ENCODE data around the gene NPAS3.

The NPAS3 gene

GRCh38 chr14:33836203-33836899, 897.7 kb downstream of the NPAS3 start:
- Histone ChIP-seq H3K4me1 (ENCODE audit: insufficient read depth, low read length) (peaks cover 5% of the 10 kb centered on the region), H4K20me1 (ENCODE audit: insufficient read depth, low read length) (no peaks in the 10 kb centered on the region), H3K27me3 (ENCODE audit: insufficient read depth, low read length, poor library complexity) (no peaks in the 10 kb centered on the region), H3K4me3 (ENCODE audit: low read depth in 1 of 2, low read length in 2 of 2) (no peak overlapping the region), H3K79me2 (ENCODE audit: insufficient read depth, low read length) (no peaks in the 10 kb centered on the region), H3K9me3 (ENCODE audit: insufficient read depth, low read length, severe bottlenecking) (no peaks in the 10 kb centered on the region), H2AFZ (ENCODE audit: low read depth, low read length) (no peak overlapping the region), H3K36me3 (ENCODE audit: insufficient read depth, low read length) (no peaks in the 10 kb centered on the region), H3K4me2 (ENCODE audit: insufficient read depth, low read length) (no peak overlapping the region), H3K9ac (ENCODE audit: low read depth, low read length) (no peak overlapping the region), H3K27ac (ENCODE audit: low read length) (no peak overlapping the region)
- TF ChIP-seq EZH2 (IDR thresholded peaks at IDR 0.05; ENCODE audit: borderline replicate concordance, low read depth, low read length, severe bottlenecking), result no peak
- TF ChIP-seq, protein P1, sequence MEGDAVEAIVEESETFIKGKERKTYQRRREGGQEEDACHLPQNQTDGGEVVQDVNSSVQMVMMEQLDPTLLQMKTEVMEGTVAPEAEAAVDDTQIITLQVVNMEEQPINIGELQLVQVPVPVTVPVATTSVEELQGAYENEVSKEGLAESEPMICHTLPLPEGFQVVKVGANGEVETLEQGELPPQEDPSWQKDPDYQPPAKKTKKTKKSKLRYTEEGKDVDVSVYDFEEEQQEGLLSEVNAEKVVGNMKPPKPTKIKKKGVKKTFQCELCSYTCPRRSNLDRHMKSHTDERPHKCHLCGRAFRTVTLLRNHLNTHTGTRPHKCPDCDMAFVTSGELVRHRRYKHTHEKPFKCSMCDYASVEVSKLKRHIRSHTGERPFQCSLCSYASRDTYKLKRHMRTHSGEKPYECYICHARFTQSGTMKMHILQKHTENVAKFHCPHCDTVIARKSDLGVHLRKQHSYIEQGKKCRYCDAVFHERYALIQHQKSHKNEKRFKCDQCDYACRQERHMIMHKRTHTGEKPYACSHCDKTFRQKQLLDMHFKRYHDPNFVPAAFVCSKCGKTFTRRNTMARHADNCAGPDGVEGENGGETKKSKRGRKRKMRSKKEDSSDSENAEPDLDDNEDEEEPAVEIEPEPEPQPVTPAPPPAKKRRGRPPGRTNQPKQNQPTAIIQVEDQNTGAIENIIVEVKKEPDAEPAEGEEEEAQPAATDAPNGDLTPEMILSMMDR (IDR thresholded peaks at IDR 0.05; ENCODE audit: borderline replicate concordance, extremely low read depth, low read length, poor library complexity, severe bottlenecking), result no peak
- DNase-seq (no peak), ATAC-seq (ENCODE audit: insufficient read depth, low read depth) (no peak)

DNA sequence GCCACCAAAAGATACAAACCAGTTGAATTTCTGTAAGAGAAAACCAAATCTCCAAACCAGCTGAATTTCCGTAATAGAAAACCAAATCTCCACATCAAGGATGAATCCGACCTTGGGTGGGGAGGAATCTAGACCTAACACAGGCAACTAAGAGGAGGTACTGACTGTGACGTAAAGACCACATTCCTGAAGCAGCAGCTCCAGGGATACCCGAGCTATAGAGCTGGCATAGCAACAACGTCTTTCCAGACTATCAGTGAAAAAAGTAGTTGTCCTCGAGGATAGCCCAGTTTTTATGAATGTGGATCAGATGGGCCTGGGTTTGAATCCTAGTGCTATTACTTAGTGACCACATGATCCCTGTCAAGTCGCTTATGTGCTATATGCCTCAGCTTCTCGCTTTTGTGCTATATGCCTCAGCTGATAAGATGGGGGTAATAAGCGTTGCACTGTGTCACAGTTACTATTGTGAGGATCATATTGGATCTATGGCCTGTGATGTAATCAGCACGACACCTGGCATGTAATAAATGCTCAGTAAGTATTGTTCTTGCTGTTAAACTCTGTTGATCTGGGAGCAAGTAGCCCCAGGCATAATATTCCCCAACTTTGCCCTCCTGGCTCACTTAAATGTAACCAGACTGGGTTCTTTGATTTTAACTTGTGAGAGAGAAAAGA, 898.4 kb downstream of the NPAS3 start:
- H3K4me2 ChIP-seq (ENCODE audit: insufficient read depth, low read length), result no peak overlapping the region
- H4K20me1 ChIP-seq (ENCODE audit: insufficient read depth, low read length), result no peaks in the 10 kb centered on the region
- ATAC-seq (ENCODE audit: insufficient read depth, low read depth) (no peak), DNase-seq (no peak)
- H3K4me3 ChIP-seq (ENCODE audit: low read depth in 1 of 2, low read length in 2 of 2), result no peak overlapping the region
- H2AFZ ChIP-seq (ENCODE audit: low read depth, low read length), result no peak overlapping the region
- no peak overlapping the region for H3K27ac ChIP-seq (ENCODE audit: low read length)
- H3K79me2 ChIP-seq (ENCODE audit: insufficient read depth, low read length), result no peaks in the 10 kb centered on the region
- H3K27me3 ChIP-seq (ENCODE audit: insufficient read depth, low read length, poor library complexity), result no peaks in the 10 kb centered on the region
- no peak overlapping the region for H3K9ac ChIP-seq (ENCODE audit: low read depth, low read length)
- H3K36me3 ChIP-seq (ENCODE audit: insufficient read depth, low read length), result no peaks in the 10 kb centered on the region
- H3K4me1 ChIP-seq (ENCODE audit: insufficient read depth, low read length), result peaks cover 5% of the 10 kb centered on the region
- H3K9me3 ChIP-seq (ENCODE audit: insufficient read depth, low read length, severe bottlenecking), result no peaks in the 10 kb centered on the region
- no peak for TF ChIP-seq EZH2 (IDR thresholded peaks at IDR 0.05; ENCODE audit: borderline replicate concordance, low read depth, low read length, severe bottlenecking)
- TF ChIP-seq, protein P1 (IDR thresholded peaks at IDR 0.05; ENCODE audit: borderline replicate concordance, extremely low read depth, low read length, poor library complexity, severe bottlenecking), result no peak

- TF ChIP-seq, protein P1 (IDR thresholded peaks at IDR 0.05; ENCODE audit: borderline replicate concordance, extremely low read depth, low read length, poor library complexity, severe bottlenecking), result no peak
- no peak for TF ChIP-seq EZH2 (IDR thresholded peaks at IDR 0.05; ENCODE audit: borderline replicate concordance, low read depth, low read length, severe bottlenecking)
These were observed 899.4 kb downstream of the NPAS3 start for GRCh38 chr14:33837943-33838683.

More at GRCh38 chr14:33837943-33838683, 899.4 kb downstream of the NPAS3 start:
- H3K9ac ChIP-seq (ENCODE audit: low read depth, low read length), result no peak overlapping the region
- H3K27me3 ChIP-seq (ENCODE audit: insufficient read depth, low read length, poor library complexity), result no peaks in the 10 kb centered on the region
- ATAC-seq (ENCODE audit: insufficient read depth, low read depth), result no peak
- DNase-seq, result no peak
- H2AFZ ChIP-seq (ENCODE audit: low read depth, low read length), result no peak overlapping the region
- no peak overlapping the region for H3K27ac ChIP-seq (ENCODE audit: low read length)
- H3K4me1 ChIP-seq (ENCODE audit: insufficient read depth, low read length), result peaks cover 10% of the 10 kb centered on the region
- H3K4me2 ChIP-seq (ENCODE audit: insufficient read depth, low read length), result no peak overlapping the region
- no peaks in the 10 kb centered on the region for H3K36me3 ChIP-seq (ENCODE audit: insufficient read depth, low read length)
- H4K20me1 ChIP-seq (ENCODE audit: insufficient read depth, low read length), result no peaks in the 10 kb centered on the region
- H3K4me3 ChIP-seq (ENCODE audit: low read depth in 1 of 2, low read length in 2 of 2), result no peak overlapping the region
- H3K9me3 ChIP-seq (ENCODE audit: insufficient read depth, low read length, severe bottlenecking), result no peaks in the 10 kb centered on the region
- no peaks in the 10 kb centered on the region for H3K79me2 ChIP-seq (ENCODE audit: insufficient read depth, low read length)

Data from DND-41 (cell line).